ENCODE results near the gene UBFD1. TPM values are rescaled to one million over a fixed set of nuclear protein-coding genes. Genes with fewer than 3 reads are reported as not detected.

UBFD1 gene
- total and polyA plus RNA-seq, 10 of the 15 experiments (the other 5 are each of a cell fraction or from before 2014, with no cell fraction given), result 7.3 to 48.5 (median 32.1) TPM

DNA sequence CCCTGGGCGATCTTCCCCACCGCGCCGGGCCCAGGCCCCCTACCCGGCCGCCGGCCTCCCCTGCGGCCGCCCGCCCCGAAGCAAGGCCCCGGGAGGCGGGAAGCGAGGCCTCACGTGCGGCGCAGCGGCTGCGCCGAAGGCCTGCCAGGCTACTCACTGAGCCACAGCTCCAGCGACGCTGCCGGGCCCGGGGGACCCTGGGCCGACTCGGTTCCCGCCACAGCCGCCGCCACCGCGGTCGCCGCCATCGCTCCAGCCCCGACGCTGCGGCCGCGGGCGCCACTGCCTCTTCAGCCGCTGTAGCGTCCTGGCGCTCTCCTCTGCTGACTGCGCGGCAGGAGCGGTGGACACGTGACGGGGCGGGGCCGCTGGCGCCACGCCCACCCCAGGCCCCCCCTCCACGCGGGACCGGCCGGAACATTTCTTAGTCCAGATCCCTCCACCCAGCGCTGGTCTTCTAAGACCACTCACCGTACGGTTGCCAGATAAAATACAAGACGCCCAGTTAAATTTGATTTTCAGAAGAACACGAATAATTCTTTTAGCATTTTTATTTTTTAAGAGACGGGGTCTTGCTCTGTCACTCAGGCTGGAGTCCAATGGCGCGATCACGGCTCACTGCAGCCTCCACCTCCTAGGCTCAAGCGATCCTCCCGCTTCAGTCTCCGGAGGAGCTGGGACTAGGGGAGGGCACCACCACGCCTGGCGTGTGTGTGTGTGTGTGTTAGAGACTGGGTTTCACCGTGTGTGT lies 47.2 kb upstream of the UBFD1 start, which contains the start of gene GGA2 (continued):
- TF ChIP-seq, protein P1, sequence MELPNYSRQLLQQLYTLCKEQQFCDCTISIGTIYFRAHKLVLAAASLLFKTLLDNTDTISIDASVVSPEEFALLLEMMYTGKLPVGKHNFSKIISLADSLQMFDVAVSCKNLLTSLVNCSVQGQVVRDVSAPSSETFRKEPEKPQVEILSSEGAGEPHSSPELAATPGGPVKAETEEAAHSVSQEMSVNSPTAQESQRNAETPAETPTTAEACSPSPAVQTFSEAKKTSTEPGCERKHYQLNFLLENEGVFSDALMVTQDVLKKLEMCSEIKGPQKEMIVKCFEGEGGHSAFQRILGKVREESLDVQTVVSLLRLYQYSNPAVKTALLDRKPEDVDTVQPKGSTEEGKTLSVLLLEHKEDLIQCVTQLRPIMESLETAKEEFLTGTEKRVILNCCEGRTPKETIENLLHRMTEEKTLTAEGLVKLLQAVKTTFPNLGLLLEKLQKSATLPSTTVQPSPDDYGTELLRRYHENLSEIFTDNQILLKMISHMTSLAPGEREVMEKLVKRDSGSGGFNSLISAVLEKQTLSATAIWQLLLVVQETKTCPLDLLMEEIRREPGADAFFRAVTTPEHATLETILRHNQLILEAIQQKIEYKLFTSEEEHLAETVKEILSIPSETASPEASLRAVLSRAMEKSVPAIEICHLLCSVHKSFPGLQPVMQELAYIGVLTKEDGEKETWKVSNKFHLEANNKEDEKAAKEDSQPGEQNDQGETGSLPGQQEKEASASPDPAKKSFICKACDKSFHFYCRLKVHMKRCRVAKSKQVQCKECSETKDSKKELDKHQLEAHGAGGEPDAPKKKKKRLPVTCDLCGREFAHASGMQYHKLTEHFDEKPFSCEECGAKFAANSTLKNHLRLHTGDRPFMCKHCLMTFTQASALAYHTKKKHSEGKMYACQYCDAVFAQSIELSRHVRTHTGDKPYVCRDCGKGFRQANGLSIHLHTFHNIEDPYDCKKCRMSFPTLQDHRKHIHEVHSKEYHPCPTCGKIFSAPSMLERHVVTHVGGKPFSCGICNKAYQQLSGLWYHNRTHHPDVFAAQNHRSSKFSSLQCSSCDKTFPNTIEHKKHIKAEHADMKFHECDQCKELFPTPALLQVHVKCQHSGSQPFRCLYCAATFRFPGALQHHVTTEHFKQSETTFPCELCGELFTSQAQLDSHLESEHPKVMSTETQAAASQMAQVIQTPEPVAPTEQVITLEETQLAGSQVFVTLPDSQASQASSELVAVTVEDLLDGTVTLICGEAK (IDR thresholded peaks at IDR 0.05; ENCODE audit: borderline replicate concordance), result no peak
- TF ChIP-seq BACH1 (IDR thresholded peaks at IDR 0.05; ENCODE audit: borderline replicate concordance), result peak; percentile 93
- peak; percentile 94 for TF ChIP-seq TAF1 (IDR thresholded peaks at IDR 0.05; ENCODE audit: borderline replicate concordance, low read depth, low read length)
- 0 out of 2 replicates have a peak, but pooled peaks have one; percentile 44 for TF ChIP-seq STAT1 (conservative IDR thresholded peaks at IDR 0.05)
- TF ChIP-seq RAD51 (IDR thresholded peaks at IDR 0.05), result peak; percentile 80
- TF ChIP-seq TCF12 (IDR thresholded peaks at IDR 0.05; ENCODE audit: low read depth, low read length), result 0 out of 2 replicates have a peak, but pooled peaks have one; percentile 50
- TF ChIP-seq POLR2A (IDR thresholded peaks at IDR 0.05; ENCODE audit: low read depth, low read length), result peak; percentile 95
- TF ChIP-seq, protein P2, sequence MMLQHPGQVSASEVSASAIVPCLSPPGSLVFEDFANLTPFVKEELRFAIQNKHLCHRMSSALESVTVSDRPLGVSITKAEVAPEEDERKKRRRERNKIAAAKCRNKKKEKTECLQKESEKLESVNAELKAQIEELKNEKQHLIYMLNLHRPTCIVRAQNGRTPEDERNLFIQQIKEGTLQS (IDR thresholded peaks at IDR 0.05; ENCODE audit: borderline replicate concordance, extremely low read depth, low read depth, low read length), result peak; percentile 73; the same call in 1 of the 2 replicates
- TF ChIP-seq, protein P3, sequence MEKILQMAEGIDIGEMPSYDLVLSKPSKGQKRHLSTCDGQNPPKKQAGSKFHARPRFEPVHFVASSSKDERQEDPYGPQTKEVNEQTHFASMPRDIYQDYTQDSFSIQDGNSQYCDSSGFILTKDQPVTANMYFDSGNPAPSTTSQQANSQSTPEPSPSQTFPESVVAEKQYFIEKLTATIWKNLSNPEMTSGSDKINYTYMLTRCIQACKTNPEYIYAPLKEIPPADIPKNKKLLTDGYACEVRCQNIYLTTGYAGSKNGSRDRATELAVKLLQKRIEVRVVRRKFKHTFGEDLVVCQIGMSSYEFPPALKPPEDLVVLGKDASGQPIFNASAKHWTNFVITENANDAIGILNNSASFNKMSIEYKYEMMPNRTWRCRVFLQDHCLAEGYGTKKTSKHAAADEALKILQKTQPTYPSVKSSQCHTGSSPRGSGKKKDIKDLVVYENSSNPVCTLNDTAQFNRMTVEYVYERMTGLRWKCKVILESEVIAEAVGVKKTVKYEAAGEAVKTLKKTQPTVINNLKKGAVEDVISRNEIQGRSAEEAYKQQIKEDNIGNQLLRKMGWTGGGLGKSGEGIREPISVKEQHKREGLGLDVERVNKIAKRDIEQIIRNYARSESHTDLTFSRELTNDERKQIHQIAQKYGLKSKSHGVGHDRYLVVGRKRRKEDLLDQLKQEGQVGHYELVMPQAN (conservative IDR thresholded peaks at IDR 0.05), result peak; percentile 94
- TF ChIP-seq, protein P4, sequence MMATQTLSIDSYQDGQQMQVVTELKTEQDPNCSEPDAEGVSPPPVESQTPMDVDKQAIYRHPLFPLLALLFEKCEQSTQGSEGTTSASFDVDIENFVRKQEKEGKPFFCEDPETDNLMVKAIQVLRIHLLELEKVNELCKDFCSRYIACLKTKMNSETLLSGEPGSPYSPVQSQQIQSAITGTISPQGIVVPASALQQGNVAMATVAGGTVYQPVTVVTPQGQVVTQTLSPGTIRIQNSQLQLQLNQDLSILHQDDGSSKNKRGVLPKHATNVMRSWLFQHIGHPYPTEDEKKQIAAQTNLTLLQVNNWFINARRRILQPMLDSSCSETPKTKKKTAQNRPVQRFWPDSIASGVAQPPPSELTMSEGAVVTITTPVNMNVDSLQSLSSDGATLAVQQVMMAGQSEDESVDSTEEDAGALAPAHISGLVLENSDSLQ (IDR thresholded peaks at IDR 0.05), result peak; percentile 93
- 0 out of 2 replicates have a peak, but pooled peaks have one; percentile 18 for TF ChIP-seq TARDBP (IDR thresholded peaks at IDR 0.05; ENCODE audit: borderline replicate concordance)
- TF ChIP-seq DPF2 (IDR thresholded peaks at IDR 0.05), result peak; percentile 90
- TF ChIP-seq GATAD2B (conservative IDR thresholded peaks at IDR 0.05; ENCODE audit: low read depth), result peak; percentile 92
- no peak for TF ChIP-seq MEF2A (IDR thresholded peaks at IDR 0.05; ENCODE audit: insufficient read depth, low read depth, low read length)
- TF ChIP-seq BCL11A (IDR thresholded peaks at IDR 0.05; ENCODE audit: low read depth, low read length), result no peak
- TF ChIP-seq, protein P5, sequence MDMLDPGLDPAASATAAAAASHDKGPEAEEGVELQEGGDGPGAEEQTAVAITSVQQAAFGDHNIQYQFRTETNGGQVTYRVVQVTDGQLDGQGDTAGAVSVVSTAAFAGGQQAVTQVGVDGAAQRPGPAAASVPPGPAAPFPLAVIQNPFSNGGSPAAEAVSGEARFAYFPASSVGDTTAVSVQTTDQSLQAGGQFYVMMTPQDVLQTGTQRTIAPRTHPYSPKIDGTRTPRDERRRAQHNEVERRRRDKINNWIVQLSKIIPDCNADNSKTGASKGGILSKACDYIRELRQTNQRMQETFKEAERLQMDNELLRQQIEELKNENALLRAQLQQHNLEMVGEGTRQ (IDR thresholded peaks at IDR 0.05; ENCODE audit: borderline replicate concordance, low read depth, low read length), result peak; percentile 78
- no peak for TF ChIP-seq RFX5 (IDR thresholded peaks at IDR 0.05; ENCODE audit: low read depth, low read length)
- TF ChIP-seq SMARCA5 (IDR thresholded peaks at IDR 0.05), result peak; percentile 70
- peak; percentile 98 for TF ChIP-seq RB1 (IDR thresholded peaks at IDR 0.05; ENCODE audit: borderline replicate concordance)
